K562 (cell line): ENCODE data around the gene LMO7. TPM values are rescaled to one million over a fixed set of nuclear protein-coding genes. Genes with fewer than 3 reads are reported as not detected.

Experiments
- ATAC-seq: fragments of 200-7000 bp; cut with Tn5 transposase; 3 replicates; pipeline ENCODE4 v1.9.1; 2020; ENCODE audit warnings: moderate library complexity
- BruUV-seq: library from RNA; stranded (reverse); fragments of 400-500 nt; replicated peaks from 2 replicates; lab custom pipeline; 2021; lab: Mats Ljungman, UMichigan
- CTCF ChIA-PET: fragments of 300-600 bp; formaldehyde crosslinking; extraction: SDS; loops from one replicate; lab custom pipeline; 2021; ENCODE audit warnings: low intra/inter-chr PET ratio; lab: Yijun Ruan, JAX
- POLR2A ChIA-PET: fragments of 300-600, 350-650 bp; sonication (Branson Sonifier 250); formaldehyde crosslinking; extraction: SDS; loops from one replicate; lab custom pipeline; 2021; ENCODE audit warnings: antibody characterized with exemption, inconsistent platforms; lab: Yijun Ruan, JAX
- DNase-seq, 4 experiments: peaks; one replicate each; pipeline versions ENCODE4 v3.0.0 to v3.0.0-alpha.2; 2011 to 2018; ENCODE audit warnings: low spot score in 3 of 4, mixed read lengths in 3 of 4; ENCODE audit errors: extremely low read depth in 1 of 4
- FAIRE-seq: peaks from 2 replicates; lab custom pipeline; 2011; peaks lifted over from hg19 to GRCh38; lab: Jason Lieb, UNC
- H2AFZ ChIP-seq: 2 replicates; pipeline ENCODE4 v1.6.0; 2011; ENCODE audit warnings: low read depth, low read length, control low read depth, inconsistent platforms
- H3K27ac ChIP-seq: fragments of 200-600 bp; 3 replicates; pipeline ENCODE4 v1.8.0; 2011; ENCODE audit warnings: low read depth, mild to moderate bottlenecking, control low read depth, inconsistent platforms, low read length, moderate library complexity, mixed read lengths; ENCODE audit errors: extremely low read depth
- H3K27me3 ChIP-seq, 2 experiments: fragments of 300-600 bp in 1 of 2; 2 replicates in 1 of 2; 3 replicates in 1 of 2; pipeline versions ENCODE4 v1.6.0 to v1.8.0; 2011; ENCODE audit warnings: inconsistent platforms in 2 of 2, low read length in 2 of 2, mild to moderate bottlenecking in 1 of 2, mixed read lengths in 1 of 2, moderate library complexity in 1 of 2; ENCODE audit not compliant: control insufficient read depth in 2 of 2, insufficient read depth in 2 of 2
- H3K36me3 ChIP-seq: fragments of 300-600 bp; 3 replicates; pipeline ENCODE4 v1.8.0; 2011; ENCODE audit warnings: mild to moderate bottlenecking, low read length, inconsistent platforms; ENCODE audit not compliant: control insufficient read depth, insufficient read depth
- H3K4me1 ChIP-seq, 2 experiments: fragments of 200-600 bp in 1 of 2; replicated peaks in 1 of 2; 2 replicates in 1 of 2; 3 replicates in 1 of 2; pipeline versions ENCODE4 v1.5.1 to v1.8.0; 2011; ENCODE audit warnings: inconsistent platforms in 2 of 2, low read length in 2 of 2, mild to moderate bottlenecking in 1 of 2, mixed read lengths in 1 of 2, moderate library complexity in 1 of 2; ENCODE audit not compliant: control insufficient read depth in 2 of 2, insufficient read depth in 2 of 2
- H3K4me2 ChIP-seq: 2 replicates; pipeline ENCODE4 v1.6.1; 2011; ENCODE audit warnings: low read length, control low read depth, inconsistent platforms, mixed read lengths; ENCODE audit not compliant: insufficient read depth
- H3K4me3 ChIP-seq: fragments of 200-600 bp; sonication (generic), shearing (Covaris generic); 2 replicates; pipeline ENCODE4 v1.5.1; 2016; ENCODE audit warnings: control low read depth, inconsistent platforms
- H3K79me2 ChIP-seq: fragments of 200-600 bp; 3 replicates; pipeline ENCODE4 v1.8.0; 2011; ENCODE audit warnings: low read length, inconsistent platforms; ENCODE audit not compliant: control insufficient read depth, insufficient read depth
- H3K9ac ChIP-seq, 2 experiments: 2 replicates each; pipeline versions ENCODE4 v1.6.0 to v1.6.1; 2011; ENCODE audit warnings: low read depth in 2 of 2, low read length in 2 of 2, control low read depth in 1 of 2, inconsistent platforms in 1 of 2, mild to moderate bottlenecking in 1 of 2, mixed read lengths in 1 of 2; ENCODE audit not compliant: insufficient read depth in 1 of 2
- H3K9me1 ChIP-seq: one replicate; pipeline ENCODE4 v1.6.0; 2011; ENCODE audit warnings: inconsistent platforms, mild to moderate bottlenecking, low read length, moderate library complexity; ENCODE audit not compliant: control insufficient read depth, insufficient read depth
- H3K9me3 ChIP-seq: replicated peaks from 2 replicates; pipeline ENCODE4 v1.5.1; 2011; ENCODE audit warnings: low read depth, low read length, inconsistent platforms; ENCODE audit not compliant: control insufficient read depth, insufficient read depth
- H4K20me1 ChIP-seq: replicated peaks from 2 replicates; pipeline ENCODE4 v1.6.1; 2011; ENCODE audit warnings: low read length, inconsistent platforms, mixed read lengths; ENCODE audit not compliant: control insufficient read depth, insufficient read depth
- ATF7 ChIP-seq: fragments of 450-650 bp; IDR thresholded peaks from 2 replicates; pipeline ENCODE4 v1.7.1; 2014; ENCODE audit warnings: mild to moderate bottlenecking, moderate library complexity
- CHAMP1 ChIP-seq: fragments of 450-650 bp; IDR thresholded peaks from 2 replicates; pipeline ENCODE4 v1.6.1; 2016; ENCODE audit warnings: mild to moderate bottlenecking
- GABPB1 ChIP-seq: sonication (generic); formaldehyde crosslinking; IDR thresholded peaks from 2 replicates; pipeline ENCODE4 v1.8.0; 2022; ENCODE audit warnings: mild to moderate bottlenecking, missing genetic modification reagents
- PRMT5 ChIP-seq: sonication (generic); formaldehyde crosslinking; IDR thresholded peaks from 2 replicates; pipeline ENCODE4 v1.5.0; 2020; ENCODE audit warnings: missing genetic modification reagents
- ZNF695 ChIP-seq: fragments of 450-650 bp; formaldehyde crosslinking; IDR thresholded peaks from 2 replicates; pipeline ENCODE4 v1.4.0; 2020; ENCODE audit warnings: mild to moderate bottlenecking, moderate library complexity
- WGBS: fragments of 100-300 bp; shearing (Covaris generic); methylation state at CpG from one replicate; pipeline ENCODE4 v1.1.6; 2016; ENCODE audit warnings: low coverage, mixed read lengths; ENCODE audit not compliant: insufficient coverage; ENCODE audit errors: missing lambda C conversion rate; 5-methylcytosine and 5-hydroxymethylcytosine counted together
- in situ Hi-C: fragments of 300-500 bp; cut with MboI; formaldehyde crosslinking; loops from 4 replicates; pipeline ENCODE4 v1.15.0; 2018; ENCODE audit warnings: inconsistent platforms, mixed read lengths
- intact Hi-C: fragments of 100-400 bp; cut with micrococcal nuclease; formaldehyde crosslinking; loops from 2 replicates; pipeline ENCODE4 v1.14.2; 2022
- polyA plus RNA-seq, 8 experiments: library from polyadenylated mRNA; depleted of rRNA in 4 of 8; stranded (reverse) in 5 of 8; unstranded in 3 of 8; fragments of >200 nt; fragmentation: Nextera tagmentation in 2 of 8; fragmentation: Illumina TruSeq in 1 of 8; extraction: Ambion mirVana in 2 of 8; extraction: Trizol in 1 of 8; gene quantifications; 2 replicates each; pipeline versions ENCODE4 v1.2.1 to v1.2.3, GENCODE V29; 2011 to 2014; ENCODE audit warnings: inconsistent platforms in 1 of 8, missing spikeins in 1 of 8
- total RNA-seq, 7 experiments: library from RNA; depleted of rRNA in 6 of 7; stranded (reverse); fragments of >200 nt in 6 of 7; fragmentation: Illumina TruSeq in 2 of 7; extraction: Trizol in 2 of 7; gene quantifications; 2 replicates each; pipeline versions ENCODE4 v1.2.1 to v1.2.3, GENCODE V29; 2011 to 2021; ENCODE audit warnings: low replicate concordance in 1 of 7
- TF ChIP-seq, protein P1 (sequence below): fragments of 450-650 bp; formaldehyde crosslinking; IDR thresholded peaks from 2 replicates; pipeline ENCODE4 v1.4.0; 2020; ENCODE audit warnings: mild to moderate bottlenecking, moderate library complexity

Gene LMO7
- total and polyA plus RNA-seq, 9 of the 15 experiments (the other 6 are each of a cell fraction or from before 2014, with no cell fraction given) = 0.42 to 4.3 (median 1.7) TPM

DNA sequence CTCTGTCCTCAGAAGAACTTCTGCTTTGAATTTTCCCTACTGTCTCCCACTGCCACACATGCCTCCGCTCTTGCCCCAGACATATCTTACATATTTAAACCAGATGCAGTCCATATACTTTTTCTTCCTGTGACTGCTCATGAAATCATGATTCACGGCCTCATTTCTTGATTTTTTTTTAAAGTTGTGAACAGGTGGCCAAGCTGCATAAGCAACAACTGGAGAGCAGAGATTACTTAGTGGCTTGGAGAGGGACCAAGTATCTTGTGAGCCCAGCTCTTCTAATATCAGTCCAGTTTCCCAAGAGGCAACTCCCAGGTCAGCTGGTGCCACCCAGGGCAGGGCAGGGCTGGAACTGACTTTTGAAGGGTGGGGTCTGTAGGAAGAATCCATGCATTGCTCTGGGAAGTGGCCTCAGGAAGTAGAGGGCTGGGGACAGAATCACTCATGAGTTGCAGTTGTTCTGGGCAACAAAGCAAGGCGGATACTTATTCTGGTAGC is 152.4 kb downstream of the LMO7 start:
- H3K4me3 ChIP-seq = no peak overlapping the region
- no peak overlapping the region for H3K4me2 ChIP-seq
- H2AFZ ChIP-seq = no peak overlapping the region
- ATAC-seq = no peak
- WGBS = 6% methylated on average over 3 of the region's 3 CpGs
- no peak for DNase-seq
- ChIA-PET POLR2A (no interaction called here), CTCF (no interaction called here)
- no peak overlapping the region for H3K9ac ChIP-seq
- H4K20me1 ChIP-seq = no peaks in the 10 kb centered on the region
- no peaks in the 10 kb centered on the region for H3K36me3 ChIP-seq
- intact Hi-C loops (no loop called here), in situ Hi-C loops (no loop called here)
- H3K9me3 ChIP-seq = no peaks in the 10 kb centered on the region
- no peaks in the 10 kb centered on the region for H3K9me1 ChIP-seq
- TF ChIP-seq GABPB1 (CRISPR knock-in tag) = no peak
- TF ChIP-seq CHAMP1 = no peak
- TF ChIP-seq, protein P1, sequence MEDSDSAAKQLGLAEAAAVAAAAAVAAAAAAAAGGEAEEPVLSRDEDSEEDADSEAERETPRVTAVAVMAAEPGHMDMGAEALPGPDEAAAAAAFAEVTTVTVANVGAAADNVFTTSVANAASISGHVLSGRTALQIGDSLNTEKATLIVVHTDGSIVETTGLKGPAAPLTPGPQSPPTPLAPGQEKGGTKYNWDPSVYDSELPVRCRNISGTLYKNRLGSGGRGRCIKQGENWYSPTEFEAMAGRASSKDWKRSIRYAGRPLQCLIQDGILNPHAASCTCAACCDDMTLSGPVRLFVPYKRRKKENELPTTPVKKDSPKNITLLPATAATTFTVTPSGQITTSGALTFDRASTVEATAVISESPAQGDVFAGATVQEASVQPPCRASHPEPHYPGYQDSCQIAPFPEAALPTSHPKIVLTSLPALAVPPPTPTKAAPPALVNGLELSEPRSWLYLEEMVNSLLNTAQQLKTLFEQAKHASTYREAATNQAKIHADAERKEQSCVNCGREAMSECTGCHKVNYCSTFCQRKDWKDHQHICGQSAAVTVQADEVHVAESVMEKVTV (CRISPR knock-in tag) = no peak
- no peak for TF ChIP-seq ZNF695 (CRISPR knock-in tag)
- no peak for TF ChIP-seq ATF7
- no peak for TF ChIP-seq PRMT5 (CRISPR knock-in tag)
- TF ChIP-seq, all 486 proteins: peak for 0
- no peak overlapping the region for H3K27ac ChIP-seq
- FAIRE-seq = no peak
- H3K4me1 ChIP-seq = no peaks in the 10 kb centered on the region
- H3K27me3 ChIP-seq = no peaks in the 10 kb centered on the region
- no TSS peak for BruUV-seq
- H3K79me2 ChIP-seq = no peaks in the 10 kb centered on the region
